ENCODE results near the gene PGBD2. TPM values are rescaled to one million over a fixed set of nuclear protein-coding genes. Genes with fewer than 3 reads are reported as not detected.

The PGBD2 gene
- total and polyA plus RNA-seq, 9 of the 15 experiments (the other 6 are each of a cell fraction or from before 2014, with no cell fraction given): 11.9 to 21.8 (median 14.7) TPM

DNA sequence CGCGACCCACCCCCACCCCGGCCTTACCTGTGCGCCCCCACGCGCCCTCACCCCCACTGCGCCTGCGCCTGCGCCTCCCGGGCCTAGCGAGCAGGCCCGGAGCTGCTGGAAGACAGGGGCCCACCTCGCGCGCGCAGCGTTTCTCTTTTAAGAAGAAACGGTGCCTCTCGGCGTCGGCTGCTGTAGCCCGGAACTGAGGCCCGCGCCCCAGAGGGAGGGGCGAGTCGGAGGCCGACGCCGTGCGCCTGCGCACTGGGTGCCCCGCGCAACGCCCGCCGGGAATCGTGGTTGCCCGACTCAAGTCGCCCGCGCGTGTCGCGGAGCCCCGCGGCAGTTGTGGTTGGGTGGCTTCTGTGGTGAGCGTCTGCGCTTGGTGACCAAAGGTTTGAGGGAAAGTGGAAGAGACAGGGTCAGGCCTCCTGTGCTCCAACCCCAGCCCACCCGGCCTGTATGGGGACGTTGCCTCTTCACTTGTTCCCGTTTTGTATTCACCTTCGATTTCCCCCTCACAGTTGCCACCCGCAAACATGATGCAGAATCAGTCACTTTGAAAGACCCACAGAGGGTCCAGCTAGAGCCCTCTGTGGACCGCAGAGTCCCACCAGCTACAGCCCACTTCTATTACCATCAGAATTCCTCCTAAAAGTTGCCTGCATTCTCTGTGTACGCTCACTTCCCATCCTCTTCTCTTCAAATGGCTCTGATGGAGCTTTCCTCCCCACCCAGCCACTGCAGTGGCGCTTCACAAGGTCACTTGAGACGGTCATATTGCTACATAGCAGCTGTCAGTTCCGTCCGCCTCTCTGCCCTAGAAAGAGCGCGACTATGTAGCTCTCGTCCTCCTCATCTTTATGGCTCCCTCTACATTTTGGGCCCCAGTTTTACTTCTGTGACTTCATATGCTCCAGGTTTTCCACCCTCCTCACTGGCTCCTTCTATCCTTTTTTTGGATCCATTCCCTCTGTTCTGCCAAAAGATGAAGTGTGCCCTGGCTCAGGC is 46.8 kb upstream of the PGBD2 start, which contains the start of gene ZNF692 (continued):
- TF ChIP-seq, protein P1, sequence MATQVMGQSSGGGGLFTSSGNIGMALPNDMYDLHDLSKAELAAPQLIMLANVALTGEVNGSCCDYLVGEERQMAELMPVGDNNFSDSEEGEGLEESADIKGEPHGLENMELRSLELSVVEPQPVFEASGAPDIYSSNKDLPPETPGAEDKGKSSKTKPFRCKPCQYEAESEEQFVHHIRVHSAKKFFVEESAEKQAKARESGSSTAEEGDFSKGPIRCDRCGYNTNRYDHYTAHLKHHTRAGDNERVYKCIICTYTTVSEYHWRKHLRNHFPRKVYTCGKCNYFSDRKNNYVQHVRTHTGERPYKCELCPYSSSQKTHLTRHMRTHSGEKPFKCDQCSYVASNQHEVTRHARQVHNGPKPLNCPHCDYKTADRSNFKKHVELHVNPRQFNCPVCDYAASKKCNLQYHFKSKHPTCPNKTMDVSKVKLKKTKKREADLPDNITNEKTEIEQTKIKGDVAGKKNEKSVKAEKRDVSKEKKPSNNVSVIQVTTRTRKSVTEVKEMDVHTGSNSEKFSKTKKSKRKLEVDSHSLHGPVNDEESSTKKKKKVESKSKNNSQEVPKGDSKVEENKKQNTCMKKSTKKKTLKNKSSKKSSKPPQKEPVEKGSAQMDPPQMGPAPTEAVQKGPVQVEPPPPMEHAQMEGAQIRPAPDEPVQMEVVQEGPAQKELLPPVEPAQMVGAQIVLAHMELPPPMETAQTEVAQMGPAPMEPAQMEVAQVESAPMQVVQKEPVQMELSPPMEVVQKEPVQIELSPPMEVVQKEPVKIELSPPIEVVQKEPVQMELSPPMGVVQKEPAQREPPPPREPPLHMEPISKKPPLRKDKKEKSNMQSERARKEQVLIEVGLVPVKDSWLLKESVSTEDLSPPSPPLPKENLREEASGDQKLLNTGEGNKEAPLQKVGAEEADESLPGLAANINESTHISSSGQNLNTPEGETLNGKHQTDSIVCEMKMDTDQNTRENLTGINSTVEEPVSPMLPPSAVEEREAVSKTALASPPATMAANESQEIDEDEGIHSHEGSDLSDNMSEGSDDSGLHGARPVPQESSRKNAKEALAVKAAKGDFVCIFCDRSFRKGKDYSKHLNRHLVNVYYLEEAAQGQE (IDR thresholded peaks at IDR 0.05; ENCODE audit: borderline replicate concordance): no peak
- TF ChIP-seq, protein P1 (CRISPR knock-in tag; IDR thresholded peaks at IDR 0.05; ENCODE audit: low read depth): peak; percentile 61
- TF ChIP-seq ZNF507 (tag; conservative IDR thresholded peaks at IDR 0.05) (no peak), POLR3G (IDR thresholded peaks at IDR 0.05; ENCODE audit: extremely low read depth, insufficient read length, insufficient replicate concordance) (no peak), ZNF384 (IDR thresholded peaks at IDR 0.05; ENCODE audit: low read depth, low read length) (no peak), POU5F1 (IDR thresholded peaks at IDR 0.05; ENCODE audit: borderline replicate concordance, low read depth, low read length, partially characterized antibody) (no peak), KAT2B (IDR thresholded peaks at IDR 0.05; ENCODE audit: low read depth, low read length) (no peak), SAFB (IDR thresholded peaks at IDR 0.05; ENCODE audit: borderline replicate concordance, low read depth, low read length) (peak; percentile 86)
- TF ChIP-seq, protein P2, sequence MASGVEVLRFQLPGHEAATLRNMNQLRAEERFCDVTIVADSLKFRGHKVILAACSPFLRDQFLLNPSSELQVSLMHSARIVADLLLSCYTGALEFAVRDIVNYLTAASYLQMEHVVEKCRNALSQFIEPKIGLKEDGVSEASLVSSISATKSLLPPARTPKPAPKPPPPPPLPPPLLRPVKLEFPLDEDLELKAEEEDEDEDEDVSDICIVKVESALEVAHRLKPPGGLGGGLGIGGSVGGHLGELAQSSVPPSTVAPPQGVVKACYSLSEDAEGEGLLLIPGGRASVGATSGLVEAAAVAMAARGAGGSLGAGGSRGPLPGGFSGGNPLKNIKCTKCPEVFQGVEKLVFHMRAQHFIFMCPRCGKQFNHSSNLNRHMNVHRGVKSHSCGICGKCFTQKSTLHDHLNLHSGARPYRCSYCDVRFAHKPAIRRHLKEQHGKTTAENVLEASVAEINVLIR (CRISPR knock-in tag; IDR thresholded peaks at IDR 0.05): no peak; the same call in 1 of the 2 replicates
- TF ChIP-seq, protein P3, sequence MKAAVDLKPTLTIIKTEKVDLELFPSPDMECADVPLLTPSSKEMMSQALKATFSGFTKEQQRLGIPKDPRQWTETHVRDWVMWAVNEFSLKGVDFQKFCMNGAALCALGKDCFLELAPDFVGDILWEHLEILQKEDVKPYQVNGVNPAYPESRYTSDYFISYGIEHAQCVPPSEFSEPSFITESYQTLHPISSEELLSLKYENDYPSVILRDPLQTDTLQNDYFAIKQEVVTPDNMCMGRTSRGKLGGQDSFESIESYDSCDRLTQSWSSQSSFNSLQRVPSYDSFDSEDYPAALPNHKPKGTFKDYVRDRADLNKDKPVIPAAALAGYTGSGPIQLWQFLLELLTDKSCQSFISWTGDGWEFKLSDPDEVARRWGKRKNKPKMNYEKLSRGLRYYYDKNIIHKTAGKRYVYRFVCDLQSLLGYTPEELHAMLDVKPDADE (conservative IDR thresholded peaks at IDR 0.05; ENCODE audit: control insufficient read depth, low read depth, low read length): peak; percentile 63; the same call in 1 of the 2 replicates
- TF ChIP-seq, protein P4, sequence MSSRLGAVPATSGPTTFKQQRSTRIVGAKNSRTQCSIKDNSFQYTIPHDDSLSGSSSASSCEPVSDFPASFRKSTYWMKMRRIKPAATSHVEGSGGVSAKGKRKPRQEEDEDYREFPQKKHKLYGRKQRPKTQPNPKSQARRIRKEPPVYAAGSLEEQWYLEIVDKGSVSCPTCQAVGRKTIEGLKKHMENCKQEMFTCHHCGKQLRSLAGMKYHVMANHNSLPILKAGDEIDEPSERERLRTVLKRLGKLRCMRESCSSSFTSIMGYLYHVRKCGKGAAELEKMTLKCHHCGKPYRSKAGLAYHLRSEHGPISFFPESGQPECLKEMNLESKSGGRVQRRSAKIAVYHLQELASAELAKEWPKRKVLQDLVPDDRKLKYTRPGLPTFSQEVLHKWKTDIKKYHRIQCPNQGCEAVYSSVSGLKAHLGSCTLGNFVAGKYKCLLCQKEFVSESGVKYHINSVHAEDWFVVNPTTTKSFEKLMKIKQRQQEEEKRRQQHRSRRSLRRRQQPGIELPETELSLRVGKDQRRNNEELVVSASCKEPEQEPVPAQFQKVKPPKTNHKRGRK (tag; IDR thresholded peaks at IDR 0.05): no peak
